Neural cell (in vitro differentiated cells): ENCODE results near the gene ATXN1L. TPM values are rescaled to one million over a fixed set of nuclear protein-coding genes. Genes with fewer than 3 reads are reported as not detected.
"Not testable (repeated sequence)": the region's sequence is repeated elsewhere in the genome, so short reads cannot be mapped to it uniquely, and the experiment has no call there.

ENCODE experiments used
- H2AFZ ChIP-seq: fragments of 200-600, 300-800 bp; sonication (generic), shearing (Covaris generic); 2 replicates; pipeline ENCODE4 v1.6.0; 2014; ENCODE audit warnings: low read depth, mild to moderate bottlenecking, antibody characterized with exemption, low read length, moderate library complexity
- H3F3A ChIP-seq: fragments of 200-600 bp; shearing (Covaris generic); 2 replicates; pipeline ENCODE4 v1.6.1; 2016; ENCODE audit warnings: mild to moderate bottlenecking, moderate library complexity, mixed read lengths, antibody characterized with exemption, low read length; ENCODE audit not compliant: insufficient read depth, poor library complexity, severe bottlenecking
- H3K27ac ChIP-seq: fragments of 200-600, 300-800 bp; sonication (generic), shearing (Covaris generic); 2 replicates; pipeline ENCODE4 v1.5.1; 2014; ENCODE audit warnings: mild to moderate bottlenecking, low read length, moderate library complexity
- H3K27me3 ChIP-seq: fragments of 300-800, 200-600 bp; sonication (generic), shearing (Covaris generic); 2 replicates; pipeline ENCODE4 v1.6.0; 2014; ENCODE audit warnings: mild to moderate bottlenecking, low read depth, low read length, moderate library complexity; ENCODE audit not compliant: insufficient read depth
- H3K36me3 ChIP-seq: fragments of 300-800, 200-600 bp; sonication (generic), shearing (Covaris generic); 2 replicates; pipeline ENCODE4 v1.5.1; 2014; ENCODE audit warnings: mild to moderate bottlenecking, antibody characterized with exemption, low read length, moderate library complexity; ENCODE audit not compliant: insufficient read depth
- H3K4me2 ChIP-seq: fragments of 300-800, 200-600 bp; sonication (generic), shearing (Covaris generic); 2 replicates; pipeline ENCODE4 v1.6.0; 2014; ENCODE audit warnings: mild to moderate bottlenecking, low read length
- H3K4me3 ChIP-seq: fragments of 300-800, 200-600 bp; sonication (generic), shearing (Covaris generic); 2 replicates; pipeline ENCODE4 v1.5.1; 2014; ENCODE audit warnings: mild to moderate bottlenecking, low read length, moderate library complexity
- H3K79me2 ChIP-seq: fragments of 200-600 bp; shearing (Covaris generic); replicated peaks from 2 replicates; pipeline ENCODE4 v1.6.0; 2014; ENCODE audit warnings: mild to moderate bottlenecking, low read length, moderate library complexity; ENCODE audit not compliant: insufficient read depth
- H3K9ac ChIP-seq: fragments of 300-800, 200-600 bp; sonication (generic), shearing (Covaris generic); 2 replicates; pipeline ENCODE4 v1.6.1; 2016; ENCODE audit warnings: mild to moderate bottlenecking, low read length, mixed read lengths
- H3K9me2 ChIP-seq: fragments of 200-600 bp; shearing (Covaris generic); 2 replicates; pipeline ENCODE4 v1.6.1; 2016; ENCODE audit warnings: mild to moderate bottlenecking, low read length, mixed read lengths; ENCODE audit not compliant: insufficient read depth
- H3K9me3 ChIP-seq: fragments of 200-600, 300-800 bp; sonication (generic), shearing (Covaris generic); 2 replicates; pipeline ENCODE4 v1.6.1; 2016; ENCODE audit warnings: mild to moderate bottlenecking, mixed run types, low read length, moderate library complexity, mixed read lengths
- H4K20me1 ChIP-seq: fragments of 200-600 bp; shearing (Covaris generic); 2 replicates; pipeline ENCODE4 v1.6.1; 2016; ENCODE audit warnings: mild to moderate bottlenecking, mixed run types; ENCODE audit not compliant: insufficient read depth
- EP300 ChIP-seq: fragments of 450-650 bp; conservative IDR thresholded peaks from 2 replicates; pipeline ENCODE4 v1.6.1; 2014; ENCODE audit warnings: antibody characterized with exemption, mild to moderate bottlenecking, moderate library complexity; ENCODE audit not compliant: poor library complexity, severe bottlenecking
- EZH2 ChIP-seq: fragments of 200-600, 300-800 bp; shearing (Covaris generic), sonication (generic); IDR thresholded peaks from 2 replicates; pipeline ENCODE4 v1.6.1; 2014; ENCODE audit warnings: antibody characterized with exemption, low read length, borderline replicate concordance, mild to moderate bottlenecking; ENCODE audit not compliant: insufficient read depth, poor library complexity, severe bottlenecking
- MXI1 ChIP-seq: fragments of 450-650 bp; conservative IDR thresholded peaks from 2 replicates; pipeline ENCODE4 v1.6.1; 2014; ENCODE audit warnings: antibody characterized with exemption, mild to moderate bottlenecking; ENCODE audit not compliant: poor library complexity, severe bottlenecking
- POLR2AphosphoS5 ChIP-seq: IDR thresholded peaks from 2 replicates; pipeline ENCODE4 v1.6.1; 2012
- RAD21 ChIP-seq: fragments of 450-650 bp; conservative IDR thresholded peaks from 2 replicates; pipeline ENCODE4 v1.6.1; 2014; ENCODE audit warnings: antibody characterized with exemption, mild to moderate bottlenecking, moderate library complexity
- SMC3 ChIP-seq: fragments of 450-650 bp; conservative IDR thresholded peaks from 2 replicates; pipeline ENCODE4 v1.6.1; 2014; ENCODE audit warnings: antibody characterized with exemption, mild to moderate bottlenecking, moderate library complexity; ENCODE audit not compliant: poor library complexity
- TAF1 ChIP-seq: IDR thresholded peaks from 2 replicates; pipeline ENCODE4 v1.6.1; 2012; ENCODE audit warnings: low read depth
- polyA plus RNA-seq: library from polyadenylated mRNA; depleted of rRNA; stranded (reverse); fragments of >200 nt; gene quantifications from 2 replicates; pipeline ENCODE4 v1.2.3, GENCODE V29; 2014
- TF ChIP-seq, protein P1 (sequence below): fragments of 450-650 bp; IDR thresholded peaks from 2 replicates; pipeline ENCODE4 v1.5.1; 2014; ENCODE audit warnings: antibody characterized with exemption, mild to moderate bottlenecking, moderate library complexity; ENCODE audit not compliant: poor library complexity, severe bottlenecking
- TF ChIP-seq, protein P2 (sequence below): IDR thresholded peaks from 2 replicates; pipeline ENCODE4 v1.6.1; 2012; ENCODE audit warnings: borderline replicate concordance

Gene ATXN1L
- polyA plus RNA-seq, 1 donor from 2014 or later, result 9.5 TPM

DNA sequence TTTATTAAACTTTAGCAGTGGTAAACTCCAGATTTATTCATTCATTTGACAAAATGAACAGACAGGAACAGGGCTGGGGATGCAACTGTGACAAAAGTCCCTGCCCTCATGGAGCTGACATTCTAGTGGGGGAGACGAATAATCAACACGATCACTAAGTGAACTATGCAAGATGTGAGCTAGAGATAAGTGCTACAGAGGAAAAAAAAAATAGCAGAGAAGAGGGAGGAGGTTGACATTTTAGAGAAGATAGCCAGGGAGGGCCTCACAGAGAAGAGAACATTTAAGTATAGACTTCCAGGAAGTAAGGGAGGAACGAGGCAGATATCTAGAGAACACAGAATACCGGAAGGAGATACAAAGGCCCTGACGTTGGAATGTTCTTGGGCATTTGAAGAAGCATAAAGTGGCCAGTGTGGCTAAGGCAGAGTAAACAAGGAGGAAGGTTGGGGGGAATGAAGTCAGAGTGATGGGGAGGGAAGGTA is 19.2 kb upstream of the ATXN1L start:
- H4K20me1 ChIP-seq, result no peaks in the 10 kb centered on the region
- H3K27me3 ChIP-seq, result no peaks in the 10 kb centered on the region
- H3K36me3 ChIP-seq, result no peaks in the 10 kb centered on the region
- H3K4me3 ChIP-seq, result no peak overlapping the region
- H3K9me2 ChIP-seq, result no peaks in the 10 kb centered on the region
- H3K79me2 ChIP-seq, result no peaks in the 10 kb centered on the region
- no peak overlapping the region for H2AFZ ChIP-seq
- no peaks in the 10 kb centered on the region for H3F3A ChIP-seq
- H3K9me3 ChIP-seq, result no peaks in the 10 kb centered on the region
- H3K9ac ChIP-seq, result no peak overlapping the region
- H3K27ac ChIP-seq, result no peak overlapping the region
- H3K4me2 ChIP-seq, result no peak overlapping the region
- no peak for TF ChIP-seq TAF1
- TF ChIP-seq EP300, result no peak
- no peak for TF ChIP-seq SMC3
- TF ChIP-seq, protein P1, sequence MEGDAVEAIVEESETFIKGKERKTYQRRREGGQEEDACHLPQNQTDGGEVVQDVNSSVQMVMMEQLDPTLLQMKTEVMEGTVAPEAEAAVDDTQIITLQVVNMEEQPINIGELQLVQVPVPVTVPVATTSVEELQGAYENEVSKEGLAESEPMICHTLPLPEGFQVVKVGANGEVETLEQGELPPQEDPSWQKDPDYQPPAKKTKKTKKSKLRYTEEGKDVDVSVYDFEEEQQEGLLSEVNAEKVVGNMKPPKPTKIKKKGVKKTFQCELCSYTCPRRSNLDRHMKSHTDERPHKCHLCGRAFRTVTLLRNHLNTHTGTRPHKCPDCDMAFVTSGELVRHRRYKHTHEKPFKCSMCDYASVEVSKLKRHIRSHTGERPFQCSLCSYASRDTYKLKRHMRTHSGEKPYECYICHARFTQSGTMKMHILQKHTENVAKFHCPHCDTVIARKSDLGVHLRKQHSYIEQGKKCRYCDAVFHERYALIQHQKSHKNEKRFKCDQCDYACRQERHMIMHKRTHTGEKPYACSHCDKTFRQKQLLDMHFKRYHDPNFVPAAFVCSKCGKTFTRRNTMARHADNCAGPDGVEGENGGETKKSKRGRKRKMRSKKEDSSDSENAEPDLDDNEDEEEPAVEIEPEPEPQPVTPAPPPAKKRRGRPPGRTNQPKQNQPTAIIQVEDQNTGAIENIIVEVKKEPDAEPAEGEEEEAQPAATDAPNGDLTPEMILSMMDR, result no peak
- no peak for TF ChIP-seq MXI1
- TF ChIP-seq POLR2AphosphoS5, result no peak
- TF ChIP-seq, protein P2, sequence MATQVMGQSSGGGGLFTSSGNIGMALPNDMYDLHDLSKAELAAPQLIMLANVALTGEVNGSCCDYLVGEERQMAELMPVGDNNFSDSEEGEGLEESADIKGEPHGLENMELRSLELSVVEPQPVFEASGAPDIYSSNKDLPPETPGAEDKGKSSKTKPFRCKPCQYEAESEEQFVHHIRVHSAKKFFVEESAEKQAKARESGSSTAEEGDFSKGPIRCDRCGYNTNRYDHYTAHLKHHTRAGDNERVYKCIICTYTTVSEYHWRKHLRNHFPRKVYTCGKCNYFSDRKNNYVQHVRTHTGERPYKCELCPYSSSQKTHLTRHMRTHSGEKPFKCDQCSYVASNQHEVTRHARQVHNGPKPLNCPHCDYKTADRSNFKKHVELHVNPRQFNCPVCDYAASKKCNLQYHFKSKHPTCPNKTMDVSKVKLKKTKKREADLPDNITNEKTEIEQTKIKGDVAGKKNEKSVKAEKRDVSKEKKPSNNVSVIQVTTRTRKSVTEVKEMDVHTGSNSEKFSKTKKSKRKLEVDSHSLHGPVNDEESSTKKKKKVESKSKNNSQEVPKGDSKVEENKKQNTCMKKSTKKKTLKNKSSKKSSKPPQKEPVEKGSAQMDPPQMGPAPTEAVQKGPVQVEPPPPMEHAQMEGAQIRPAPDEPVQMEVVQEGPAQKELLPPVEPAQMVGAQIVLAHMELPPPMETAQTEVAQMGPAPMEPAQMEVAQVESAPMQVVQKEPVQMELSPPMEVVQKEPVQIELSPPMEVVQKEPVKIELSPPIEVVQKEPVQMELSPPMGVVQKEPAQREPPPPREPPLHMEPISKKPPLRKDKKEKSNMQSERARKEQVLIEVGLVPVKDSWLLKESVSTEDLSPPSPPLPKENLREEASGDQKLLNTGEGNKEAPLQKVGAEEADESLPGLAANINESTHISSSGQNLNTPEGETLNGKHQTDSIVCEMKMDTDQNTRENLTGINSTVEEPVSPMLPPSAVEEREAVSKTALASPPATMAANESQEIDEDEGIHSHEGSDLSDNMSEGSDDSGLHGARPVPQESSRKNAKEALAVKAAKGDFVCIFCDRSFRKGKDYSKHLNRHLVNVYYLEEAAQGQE, result no peak
- TF ChIP-seq EZH2, result no peak
- TF ChIP-seq RAD21, result no peak

DNA sequence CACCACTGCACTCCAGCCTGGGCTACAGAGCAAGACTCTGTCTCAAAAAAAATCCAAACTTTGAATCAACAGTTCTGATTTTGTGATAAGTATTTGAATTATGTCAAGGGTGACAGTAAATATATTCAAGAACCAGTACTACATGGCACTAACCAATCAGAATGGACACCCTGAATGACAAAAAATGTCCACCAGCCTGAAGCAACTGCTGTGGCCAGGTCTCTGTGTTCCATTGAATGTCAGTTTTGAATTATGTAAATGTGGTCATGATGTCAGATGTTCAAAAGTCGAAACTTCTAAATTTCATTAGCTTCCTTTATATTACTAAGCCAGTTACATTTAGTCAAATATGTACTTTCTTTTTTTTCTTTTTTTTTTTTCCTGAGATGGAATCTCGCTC is 15.4 kb upstream of the ATXN1L start:
- Histone ChIP-seq H3K27me3 (no peaks in the 10 kb centered on the region), H3K4me3 (no peak overlapping the region), H3K27ac (no peak overlapping the region), H3K79me2 (no peaks in the 10 kb centered on the region), H4K20me1 (no peaks in the 10 kb centered on the region), H3F3A (no peaks in the 10 kb centered on the region), H3K36me3 (no peaks in the 10 kb centered on the region), H3K9me2 (no peaks in the 10 kb centered on the region), H3K4me2 (no peak overlapping the region), H2AFZ (no peak overlapping the region), H3K9ac (no peak overlapping the region), H3K9me3 (no peaks in the 10 kb centered on the region)
- TF ChIP-seq, protein P2, result no peak
- no peak for TF ChIP-seq MXI1

DNA sequence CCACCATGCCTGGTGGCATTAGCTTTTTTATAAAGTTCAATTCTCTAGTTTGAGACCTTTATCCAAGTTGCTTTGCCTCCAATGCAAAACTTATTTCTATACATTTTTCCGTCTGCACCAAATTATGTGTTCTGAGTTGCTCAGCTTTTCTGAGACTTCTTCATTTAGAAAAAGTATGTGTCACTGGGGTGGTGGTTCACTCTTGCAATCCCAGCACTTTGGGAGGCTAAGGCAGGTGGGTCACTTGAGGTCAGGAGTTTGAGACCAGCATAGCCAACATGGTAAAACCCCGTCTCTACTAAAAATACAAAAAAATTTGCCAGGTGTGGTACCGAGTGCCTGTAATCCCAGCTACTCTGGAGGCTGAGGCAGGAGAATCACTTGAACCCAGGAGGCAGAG is 14.1 kb upstream of the ATXN1L start:
- not testable (repeated sequence) for H3F3A ChIP-seq, H4K20me1 ChIP-seq, H3K27me3 ChIP-seq, H3K9me2 ChIP-seq, H3K27ac ChIP-seq, H3K4me2 ChIP-seq, H3K36me3 ChIP-seq, H3K79me2 ChIP-seq, H3K4me3 ChIP-seq, H2AFZ ChIP-seq, H3K9me3 ChIP-seq, H3K9ac ChIP-seq

DNA sequence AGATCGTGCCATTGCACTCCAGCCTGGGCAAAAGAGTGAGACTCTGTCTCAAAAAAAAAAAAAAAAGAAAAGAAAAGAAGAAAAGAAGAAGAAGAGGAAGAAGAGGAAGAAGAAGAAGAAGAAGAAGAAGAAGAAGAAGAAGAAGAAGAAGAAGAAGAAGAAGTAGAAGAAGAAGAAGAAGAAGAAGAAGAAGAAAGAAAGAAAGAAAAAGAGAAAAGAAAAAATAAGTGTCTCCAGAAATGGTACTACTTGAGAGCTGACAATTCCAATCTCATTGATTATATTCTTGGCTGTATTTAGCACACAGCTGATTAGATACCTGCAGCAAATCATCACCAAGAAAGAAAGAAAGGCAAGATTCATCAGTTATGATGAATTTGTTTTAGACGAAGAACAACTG is 13.7 kb upstream of the ATXN1L start:
- H3K36me3 ChIP-seq, H3K4me3 ChIP-seq, H3K9me3 ChIP-seq, H4K20me1 ChIP-seq, H3K27ac ChIP-seq, H3K27me3 ChIP-seq, H3K9ac ChIP-seq, H3F3A ChIP-seq, H3K4me2 ChIP-seq, H3K9me2 ChIP-seq, H3K79me2 ChIP-seq, H2AFZ ChIP-seq: not testable (repeated sequence)
